NCI-H1092 treated with DMSO at 0.1 percent for 48 hours (cell line): Measurements from ENCODE around the gene CUX1.
"Not testable (repeated sequence)": the region's sequence is repeated elsewhere in the genome, so short reads cannot be mapped to it uniquely, and the experiment has no call there.

ENCODE experiments used
- DNase-seq: peaks from one replicate; lab custom pipeline; 2025; lab: John Stamatoyannopoulos, UW

CUX1 gene

GRCh38 chr7:102313997-102314780 is 496.8 kb downstream of the CUX1 start:
- no peak for DNase-seq

DNA sequence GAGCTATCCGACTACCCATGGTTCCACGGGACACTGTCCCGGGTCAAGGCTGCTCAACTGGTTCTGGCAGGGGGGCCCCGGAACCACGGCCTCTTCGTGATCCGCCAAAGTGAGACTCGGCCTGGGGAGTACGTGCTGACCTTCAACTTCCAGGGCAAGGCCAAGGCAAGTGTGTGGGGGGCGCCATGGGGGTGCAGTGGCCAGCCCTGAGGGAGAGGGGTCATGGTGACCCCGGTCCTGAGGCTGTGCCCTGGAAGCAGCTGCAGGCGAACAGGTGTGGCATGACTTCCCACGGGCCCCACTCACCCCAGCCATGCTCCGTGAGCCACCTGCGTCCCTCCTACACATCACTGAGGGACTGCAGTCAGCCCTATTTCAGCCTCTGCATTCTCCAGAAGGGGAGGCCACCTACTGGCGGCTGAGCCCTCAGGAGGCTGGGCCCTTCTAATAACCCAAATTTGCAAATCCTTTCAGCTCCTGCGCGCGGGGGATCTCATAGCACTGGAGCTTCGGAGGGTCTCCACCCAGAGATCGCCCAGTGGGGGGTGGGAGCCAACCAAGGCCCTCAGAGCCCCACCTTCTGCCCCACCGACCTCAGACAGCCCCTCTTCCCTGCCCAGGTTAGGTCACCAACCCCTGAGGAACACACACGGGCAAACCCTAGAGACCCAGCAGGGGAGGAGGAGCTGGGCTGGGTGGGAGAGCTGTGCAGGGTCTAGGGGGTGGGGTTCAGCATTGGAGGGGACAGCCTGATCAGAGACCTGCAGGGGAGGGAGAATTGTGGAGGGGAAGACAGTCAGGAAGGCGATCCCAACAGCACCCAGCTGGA is 500.0 kb downstream of the CUX1 start:
- DNase-seq: no peak

DNA sequence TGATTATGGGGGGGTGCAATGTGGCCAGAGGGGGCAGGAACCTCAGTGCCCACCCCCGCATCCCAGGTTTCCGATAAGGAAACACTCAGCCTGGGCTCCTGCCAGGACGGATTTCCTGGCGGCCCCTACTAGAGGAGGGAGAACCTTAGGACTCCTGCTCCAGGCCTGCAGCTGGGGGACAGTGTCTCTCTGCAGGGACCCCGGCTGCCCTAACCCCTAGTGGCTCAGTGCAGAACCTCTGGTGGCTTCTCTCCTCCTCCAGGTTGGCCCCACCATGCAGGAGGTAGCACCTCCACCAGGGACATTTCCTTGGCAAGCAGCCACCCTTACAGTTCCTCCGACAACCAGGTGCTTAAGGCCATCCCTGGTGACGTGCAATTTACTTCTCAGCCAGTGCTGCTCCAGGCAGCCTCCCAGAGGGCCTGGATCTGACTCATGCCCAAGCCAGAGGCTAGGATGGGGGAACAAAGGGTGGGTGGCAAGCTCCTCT is 501.1 kb downstream of the CUX1 start:
- DNase-seq: no peak

DNA sequence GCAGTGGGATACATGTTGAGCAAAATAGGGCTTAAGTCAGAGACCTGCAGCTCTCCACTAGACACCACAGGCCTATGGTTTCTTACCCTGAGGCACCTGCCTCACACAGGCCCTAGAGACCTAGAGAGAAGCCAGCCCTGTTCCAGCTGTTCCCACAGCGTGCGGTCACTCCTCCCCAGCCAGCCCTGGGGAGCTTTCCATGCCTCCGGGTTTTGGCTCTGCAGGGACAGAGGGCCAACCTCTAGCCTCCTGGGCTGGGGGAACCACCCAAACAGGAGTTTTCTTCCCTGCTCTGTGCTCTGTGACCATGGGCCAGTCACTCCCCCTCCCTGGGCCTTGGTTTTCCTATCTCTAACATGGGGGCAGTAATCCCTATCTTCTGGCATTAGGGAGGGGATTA is 502.2 kb downstream of the CUX1 start:
- no peak for DNase-seq

DNA sequence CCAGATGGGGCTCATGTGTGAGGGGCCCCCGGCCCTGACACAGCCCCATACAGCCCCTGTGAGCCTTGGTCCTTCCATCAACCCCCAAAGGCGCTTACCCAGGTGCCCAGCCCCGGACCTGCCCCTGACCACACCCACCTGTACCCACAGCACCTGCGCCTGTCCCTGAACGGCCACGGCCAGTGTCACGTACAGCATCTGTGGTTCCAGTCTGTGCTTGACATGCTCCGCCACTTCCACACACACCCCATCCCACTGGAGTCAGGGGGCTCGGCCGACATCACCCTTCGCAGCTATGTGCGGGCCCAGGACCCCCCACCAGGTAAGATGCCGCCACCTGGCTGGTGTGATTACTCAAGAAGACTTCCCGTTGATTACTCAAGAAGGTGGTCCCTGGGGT is 502.8 kb downstream of the CUX1 start:
- no peak for DNase-seq

- DNase-seq: no peak
Measured at GRCh38 chr7:102320601-102321350, 503.4 kb downstream of the CUX1 start.

- DNase-seq: no peak
Measured at GRCh38 chr7:102321351-102322201, 504.1 kb downstream of the CUX1 start.

DNA sequence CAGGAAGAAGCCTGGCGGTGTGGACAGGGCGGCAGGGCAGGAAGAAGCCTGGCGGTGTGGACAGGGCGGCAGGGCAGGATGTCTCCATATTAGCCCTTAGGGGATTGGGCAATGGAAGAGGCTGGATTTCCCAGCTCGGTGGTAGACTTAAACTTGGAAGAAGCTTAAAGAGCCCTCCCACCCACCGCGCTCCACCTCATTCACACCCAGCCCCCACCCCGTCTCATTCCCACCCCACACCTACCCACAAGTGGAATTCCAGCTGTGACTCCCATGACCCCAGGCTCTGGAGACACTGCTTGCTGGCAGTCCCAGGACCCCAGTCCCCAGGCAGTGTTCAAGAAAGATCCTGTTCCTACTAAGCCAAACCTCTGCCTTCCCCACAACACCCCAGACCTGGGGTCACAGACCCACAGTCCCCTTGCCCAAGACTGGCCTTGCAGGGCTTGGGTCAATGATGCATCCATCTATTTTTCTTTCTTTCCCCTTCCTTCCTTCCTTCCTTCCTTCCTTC is 504.8 kb downstream of the CUX1 start:
- DNase-seq: no peak

GRCh38 chr7:102323914-102324195 is 506.4 kb downstream of the CUX1 start:
- DNase-seq: no peak

DNA sequence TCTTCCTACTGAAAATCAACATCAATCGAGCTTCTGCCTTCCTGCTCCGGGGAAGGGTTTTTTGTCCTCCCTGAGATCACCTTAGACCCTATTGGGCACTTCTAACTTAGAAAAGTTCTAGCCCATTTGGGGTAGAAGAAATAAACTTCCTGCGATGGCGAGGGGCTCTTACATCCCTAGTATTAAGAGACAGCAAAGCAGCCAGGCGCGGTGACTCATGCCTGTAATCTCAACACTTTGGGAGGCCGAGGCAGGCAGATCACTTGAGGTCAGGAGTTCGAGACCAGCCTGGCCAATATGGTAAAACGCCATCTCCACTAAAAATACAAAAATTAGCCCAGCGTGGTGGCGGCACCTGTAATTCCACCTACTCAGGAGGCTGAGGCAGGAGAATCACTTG is 507.7 kb downstream of the CUX1 start:
- not testable (repeated sequence) for DNase-seq

GRCh38 chr7:102326157-102326889 is 508.9 kb downstream of the CUX1 start:
- no peak for DNase-seq

DNA sequence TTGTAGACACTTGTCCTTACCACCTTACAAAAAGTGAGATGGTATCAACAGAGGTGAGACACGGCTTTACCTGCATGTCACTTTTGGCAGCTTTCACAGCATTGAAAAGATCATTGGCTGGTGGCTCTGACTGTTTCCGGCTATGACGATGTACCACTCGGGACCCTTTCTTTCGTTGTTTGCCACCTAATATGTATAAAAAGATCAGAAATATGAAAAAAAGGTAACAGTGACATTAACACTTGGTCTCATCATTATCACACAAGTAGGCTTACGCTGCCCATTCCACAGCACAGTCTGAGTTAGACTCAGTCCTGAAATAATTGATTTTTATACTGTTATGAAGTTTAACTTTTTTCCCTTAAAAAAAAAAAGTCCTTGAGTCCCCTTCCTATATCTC is 509.8 kb downstream of the CUX1 start:
- DNase-seq: not testable (repeated sequence)

DNA sequence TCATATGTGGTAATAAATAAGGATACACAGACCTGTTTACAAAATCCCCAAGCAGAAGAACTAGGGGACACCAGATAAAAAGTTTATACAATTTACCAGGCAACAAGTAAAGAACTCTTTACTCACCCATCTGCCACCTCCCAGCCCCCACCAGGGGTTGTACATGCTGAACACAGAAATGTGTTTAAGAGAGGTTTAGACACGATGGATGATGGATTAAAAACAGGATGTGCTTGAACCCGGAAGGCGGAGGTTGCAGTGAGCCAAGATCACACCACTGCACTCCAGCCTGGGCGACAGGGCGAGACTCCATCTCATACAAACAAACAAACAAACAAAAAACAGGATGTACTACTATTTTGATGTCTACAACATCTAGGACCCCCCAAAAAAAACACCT is 511.4 kb downstream of the CUX1 start:
- DNase-seq: not testable (repeated sequence)

GRCh38 chr7:102329366-102329765 is 511.9 kb downstream of the CUX1 start:
- not testable (repeated sequence) for DNase-seq

DNA sequence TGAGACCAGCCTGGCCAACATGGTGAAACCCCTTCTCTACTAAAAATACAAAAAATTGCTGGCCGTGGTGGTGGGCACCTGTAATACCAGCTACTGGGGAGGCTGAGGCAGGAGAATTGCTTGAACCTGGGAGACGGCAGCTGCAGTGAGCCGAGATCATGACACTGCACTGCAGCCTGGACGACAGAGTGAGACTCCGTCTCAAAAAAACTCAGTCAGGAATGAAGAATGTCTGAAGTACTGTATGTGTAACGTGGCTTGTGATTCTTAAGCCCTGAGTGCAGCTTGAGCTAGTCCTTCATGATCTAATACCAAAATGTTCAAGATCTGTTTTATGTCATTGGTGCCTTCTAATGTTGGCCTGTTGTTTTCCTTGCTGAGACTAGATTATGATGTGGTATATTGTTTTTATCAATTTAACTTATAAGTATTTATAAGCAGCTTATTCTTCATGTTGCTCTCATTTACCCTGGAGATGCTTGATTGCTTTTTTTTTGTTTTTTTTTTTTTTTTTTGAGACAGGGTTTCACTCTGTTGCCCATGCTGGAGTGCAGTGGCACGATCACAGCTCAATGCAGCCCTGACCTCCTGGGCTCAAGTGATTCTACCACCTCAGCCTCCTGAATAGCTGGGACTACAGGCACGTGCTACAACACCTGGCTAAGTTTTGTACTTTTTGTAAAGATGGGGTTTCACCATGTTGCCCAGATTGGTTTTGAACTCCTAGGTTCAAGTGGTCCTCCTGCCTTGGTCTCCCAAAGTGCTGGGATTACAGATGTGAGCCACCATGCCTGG is 513.4 kb downstream of the CUX1 start:
- not testable (repeated sequence) for DNase-seq
